Measurements from ENCODE around the gene KCNMA1.

KCNMA1 gene

GRCh38 chr10:77131214-77131613 lies 506.4 kb downstream of the KCNMA1 start:
- H3K4me3 ChIP-seq (ENCODE audit: low read length) = no peak overlapping the region
- TF ChIP-seq CTCF (conservative IDR thresholded peaks at IDR 0.05; ENCODE audit: low read depth, low read length) = no peak
- DNase-seq (ENCODE audit: low read depth) = no peak

GRCh38 chr10:77127243-77127642 lies 510.4 kb downstream of the KCNMA1 start:
- no peak overlapping the region for H3K4me3 ChIP-seq (ENCODE audit: low read length)
- DNase-seq (ENCODE audit: low read depth) = no peak
- TF ChIP-seq CTCF (conservative IDR thresholded peaks at IDR 0.05; ENCODE audit: low read depth, low read length) = no peak

- H3K4me3 ChIP-seq (ENCODE audit: low read length) = no peak overlapping the region
- no peak for TF ChIP-seq CTCF (conservative IDR thresholded peaks at IDR 0.05; ENCODE audit: low read depth, low read length)
- DNase-seq (ENCODE audit: low read depth) = no peak
Observed at GRCh38 chr10:77125231-77125630, 512.4 kb downstream of the KCNMA1 start.

GRCh38 chr10:77123330-77123729 lies 514.3 kb downstream of the KCNMA1 start:
- DNase-seq (ENCODE audit: low read depth) = no peak
- no peak for TF ChIP-seq CTCF (conservative IDR thresholded peaks at IDR 0.05; ENCODE audit: low read depth, low read length)
- H3K4me3 ChIP-seq (ENCODE audit: low read length) = no peak overlapping the region

GRCh38 chr10:77121829-77122228 lies 515.8 kb downstream of the KCNMA1 start:
- no peak overlapping the region for H3K4me3 ChIP-seq (ENCODE audit: low read length)
- DNase-seq (ENCODE audit: low read depth) = no peak
- no peak for TF ChIP-seq CTCF (conservative IDR thresholded peaks at IDR 0.05; ENCODE audit: low read depth, low read length)

- no peak for DNase-seq (ENCODE audit: low read depth)
- no peak for TF ChIP-seq CTCF (conservative IDR thresholded peaks at IDR 0.05; ENCODE audit: low read depth, low read length)
- H3K4me3 ChIP-seq (ENCODE audit: low read length) = no peak overlapping the region
Observed at GRCh38 chr10:77120666-77121376, 516.8 kb downstream of the KCNMA1 start.

- no peak for DNase-seq (ENCODE audit: low read depth)
- no peak for TF ChIP-seq CTCF (conservative IDR thresholded peaks at IDR 0.05; ENCODE audit: low read depth, low read length)
- no peak overlapping the region for H3K4me3 ChIP-seq (ENCODE audit: low read length)
Observed at GRCh38 chr10:77120012-77120411, 517.6 kb downstream of the KCNMA1 start.

All from retinal pigment epithelial cell (primary cell).